NCI-H226 (cell line): ENCODE results near the gene IGSF8.
A peak's percentile ranks its signal among the peaks of the same experiment; 100 is the strongest.

ENCODE experiments used
- DNase-seq: peaks from one replicate; pipeline ENCODE4 v3.0.0-alpha.2; 2015

The IGSF8 gene

DNA sequence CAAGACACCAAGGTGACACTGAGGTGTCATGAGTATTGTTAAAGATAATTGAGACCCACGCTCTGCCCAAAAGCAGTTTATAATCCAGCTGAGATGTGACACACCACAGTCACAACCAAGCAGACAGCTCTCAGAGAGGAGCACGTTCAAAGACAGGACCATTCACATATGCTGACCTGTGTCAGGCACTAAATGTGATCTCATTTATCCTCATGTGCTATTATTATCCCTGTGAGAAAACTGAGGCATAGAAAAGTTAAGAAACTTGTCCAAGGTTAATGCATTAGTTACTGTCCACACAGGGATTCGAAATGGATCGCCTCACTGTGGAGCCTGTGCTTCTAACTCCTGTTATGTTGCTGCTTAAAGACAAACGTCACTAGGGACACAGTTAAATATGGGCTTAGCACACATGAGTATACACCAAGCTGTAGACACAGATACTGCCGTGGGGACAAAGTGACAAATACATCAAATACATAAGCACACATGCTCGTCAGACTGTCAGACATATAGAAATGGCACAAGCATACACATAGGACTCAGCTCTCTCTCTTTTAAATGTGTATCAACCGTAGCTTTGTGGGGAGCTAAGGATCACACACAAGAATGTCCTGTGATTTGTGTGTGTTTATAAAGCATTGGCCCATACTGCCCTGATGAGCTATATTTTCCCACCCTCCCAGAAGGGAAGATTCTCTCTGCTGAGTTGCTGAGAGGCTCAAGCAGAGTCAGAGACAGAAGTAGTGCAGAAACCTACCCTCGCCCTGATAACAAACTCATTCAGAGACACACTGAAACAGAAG, 3.5 kb upstream of the IGSF8 start:
- DNase-seq = no peak

DNA sequence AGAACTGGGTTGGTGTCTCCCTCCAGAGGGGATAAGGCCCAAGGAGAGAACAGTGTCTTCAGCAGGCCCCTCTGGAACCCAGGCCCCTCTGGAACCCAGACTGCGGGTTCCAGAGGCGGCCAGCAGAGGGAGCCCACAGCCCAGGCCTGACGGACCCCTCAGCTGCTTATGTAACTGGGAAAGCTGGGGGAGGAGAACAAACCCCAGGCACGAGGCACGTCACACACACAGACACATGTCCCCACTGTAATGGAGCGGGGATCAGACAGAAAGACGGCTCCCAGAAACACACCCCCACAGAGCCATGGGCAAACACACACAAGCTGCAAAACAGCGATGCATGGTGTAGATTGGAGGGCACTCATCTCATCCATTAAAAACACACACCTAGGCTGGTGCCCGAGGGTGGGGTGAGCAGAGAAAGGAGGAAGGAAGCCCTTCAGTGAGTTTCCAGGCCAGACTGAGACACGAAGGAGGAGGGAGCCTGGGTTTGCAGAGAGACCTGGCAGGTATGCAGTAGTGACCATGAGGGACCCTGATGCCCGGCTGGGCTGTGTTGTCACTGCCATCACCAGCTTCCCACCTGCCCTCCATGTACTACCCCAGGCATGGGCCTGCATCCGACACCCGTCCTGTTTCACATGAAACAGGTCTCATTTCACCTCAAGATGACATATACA, 2.8 kb upstream of the IGSF8 start:
- peak; percentile 42 for DNase-seq

DNA sequence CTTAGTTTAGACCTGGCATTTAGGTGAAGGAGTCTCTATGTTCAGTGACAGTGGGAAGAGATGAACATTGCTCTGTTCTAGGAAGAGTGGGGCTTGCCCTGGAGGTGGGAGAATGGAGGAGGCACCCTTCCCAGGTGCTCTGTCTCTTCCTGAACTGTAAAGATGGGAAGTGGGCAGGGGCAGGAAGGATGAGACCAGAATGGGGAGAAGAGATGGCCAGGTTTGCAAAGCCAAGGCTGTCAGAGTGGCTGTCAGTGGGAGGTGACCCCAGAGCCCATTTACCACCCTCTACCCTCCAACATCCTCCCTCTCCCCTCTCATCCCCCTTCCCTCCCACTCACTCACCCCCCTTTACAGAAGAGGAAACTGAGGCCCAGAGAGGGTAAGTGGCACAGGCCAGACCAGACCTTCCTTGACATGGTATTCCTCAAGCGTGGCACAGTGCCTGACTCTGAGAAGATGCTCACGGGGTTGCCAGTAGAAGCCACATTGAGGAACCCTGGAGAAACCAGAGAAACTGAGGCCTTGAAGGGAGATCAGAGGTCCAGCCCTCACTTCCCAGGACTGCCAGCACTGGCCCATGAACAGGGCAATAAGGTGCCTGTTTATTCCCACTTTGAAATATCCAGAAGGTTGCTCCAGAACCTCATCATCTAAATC, 1.4 kb upstream of the IGSF8 start:
- DNase-seq = no peak

DNA sequence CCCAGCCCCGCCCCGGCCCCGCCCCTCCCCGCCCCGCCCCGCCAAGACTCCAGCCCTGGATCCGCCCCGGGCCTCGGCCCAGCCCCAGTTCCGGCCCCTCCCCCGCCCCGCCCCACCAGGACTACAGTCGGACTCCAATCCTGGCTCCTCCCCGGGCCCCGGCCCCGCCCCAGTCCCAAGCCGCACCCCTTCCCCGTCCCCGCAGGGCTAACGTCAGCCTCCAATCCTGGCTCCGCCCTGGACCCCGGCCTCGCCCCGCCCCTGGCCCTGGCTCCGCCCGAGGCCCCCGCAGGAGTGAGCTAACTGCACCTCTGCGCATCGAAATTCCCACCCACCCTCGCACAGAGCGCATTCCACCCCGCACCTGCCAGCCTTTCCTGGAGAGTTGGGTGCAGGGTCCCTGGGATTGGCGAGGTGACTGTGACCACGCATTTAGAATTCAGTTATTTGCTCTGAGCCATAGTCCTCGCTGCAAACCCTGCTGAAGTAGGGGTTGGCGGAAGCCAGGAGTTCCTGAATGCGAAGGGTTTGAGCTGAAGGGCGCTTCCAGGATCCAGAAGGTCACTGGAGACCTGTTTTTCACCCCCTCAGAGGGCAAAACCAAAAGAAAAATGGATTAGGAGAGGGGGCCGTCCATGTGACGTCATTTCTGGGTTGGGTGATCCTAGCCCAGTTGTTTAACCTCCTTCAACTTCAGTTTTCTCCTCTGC, 588 bp upstream of the IGSF8 start:
- DNase-seq = peak; percentile 78

DNA sequence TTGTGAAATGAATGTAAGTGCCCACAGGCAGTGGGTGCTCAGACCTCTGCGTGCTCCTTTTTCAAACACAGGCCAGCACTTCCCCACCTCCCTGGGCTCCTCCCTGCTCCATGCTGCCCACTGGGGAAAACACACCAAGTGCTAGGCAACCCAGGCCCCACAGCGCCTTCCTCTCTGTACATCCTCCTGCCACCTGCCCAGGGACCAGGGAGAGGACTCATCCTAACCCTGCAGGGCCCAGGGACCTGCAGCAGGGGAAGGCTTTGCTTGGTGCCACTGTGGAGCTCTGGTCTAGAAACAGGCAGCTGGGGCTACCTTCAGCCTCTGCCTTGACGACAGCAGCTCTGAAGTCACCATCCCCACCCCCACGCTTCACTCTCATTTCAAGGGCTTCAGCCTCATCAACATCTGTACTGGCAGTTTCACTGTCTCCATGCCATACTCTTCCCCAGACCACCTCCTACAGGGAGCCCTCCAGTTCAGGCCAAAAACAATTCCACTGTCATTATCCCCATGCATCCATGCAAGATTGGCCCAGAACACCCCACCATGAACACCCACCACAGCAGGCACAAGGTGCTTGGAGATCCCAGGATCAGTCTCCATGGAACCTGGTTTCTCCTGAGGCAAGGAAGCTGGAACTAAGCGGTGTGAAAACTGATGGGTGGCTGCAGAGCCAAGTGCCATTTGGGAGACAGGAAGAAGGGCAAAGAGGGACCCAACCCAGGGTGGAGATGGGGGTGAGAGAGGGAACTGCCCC, 1.1 kb downstream of the IGSF8 start:
- no peak for DNase-seq

DNA sequence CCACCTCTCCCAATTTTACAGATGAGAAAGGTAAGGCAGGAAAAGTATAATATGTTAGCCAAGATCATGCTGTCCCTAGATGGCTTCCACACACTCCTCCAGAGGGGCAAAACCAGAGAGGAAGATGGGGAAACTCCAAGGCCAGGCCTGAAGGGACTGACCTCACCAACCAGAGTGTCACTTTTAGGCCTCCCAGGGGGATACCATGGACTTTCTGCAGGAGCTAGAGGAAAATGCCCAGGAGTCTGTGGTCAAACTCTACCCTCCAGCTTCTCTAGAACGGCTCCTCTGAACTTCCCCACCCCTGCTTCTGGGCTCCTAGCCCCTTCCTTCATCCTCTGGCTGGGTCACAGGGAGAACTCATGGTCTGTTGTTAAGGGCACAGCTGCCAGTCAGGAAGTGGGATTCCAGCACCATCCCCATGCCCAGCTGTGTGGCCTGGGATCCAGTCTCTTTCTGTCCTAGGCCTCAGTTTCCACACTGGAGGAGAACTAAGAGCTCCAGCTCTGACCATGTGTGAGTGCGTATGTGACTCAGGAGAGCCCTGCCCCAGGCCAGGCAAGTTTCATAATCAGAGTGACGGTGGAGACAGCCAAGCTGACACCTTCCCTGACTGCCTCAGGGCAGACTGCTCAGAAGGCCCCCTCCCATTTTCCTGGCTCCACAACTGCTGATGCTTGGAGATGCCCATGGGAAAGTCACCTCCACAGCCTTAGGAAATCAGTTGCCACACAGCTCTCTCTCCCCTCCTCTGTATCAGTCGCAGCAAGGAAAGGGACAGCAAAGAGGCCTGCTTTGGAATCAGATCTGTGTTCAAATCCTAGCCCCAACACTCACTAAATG, 1.9 kb downstream of the IGSF8 start:
- peak; percentile 21 for DNase-seq

DNA sequence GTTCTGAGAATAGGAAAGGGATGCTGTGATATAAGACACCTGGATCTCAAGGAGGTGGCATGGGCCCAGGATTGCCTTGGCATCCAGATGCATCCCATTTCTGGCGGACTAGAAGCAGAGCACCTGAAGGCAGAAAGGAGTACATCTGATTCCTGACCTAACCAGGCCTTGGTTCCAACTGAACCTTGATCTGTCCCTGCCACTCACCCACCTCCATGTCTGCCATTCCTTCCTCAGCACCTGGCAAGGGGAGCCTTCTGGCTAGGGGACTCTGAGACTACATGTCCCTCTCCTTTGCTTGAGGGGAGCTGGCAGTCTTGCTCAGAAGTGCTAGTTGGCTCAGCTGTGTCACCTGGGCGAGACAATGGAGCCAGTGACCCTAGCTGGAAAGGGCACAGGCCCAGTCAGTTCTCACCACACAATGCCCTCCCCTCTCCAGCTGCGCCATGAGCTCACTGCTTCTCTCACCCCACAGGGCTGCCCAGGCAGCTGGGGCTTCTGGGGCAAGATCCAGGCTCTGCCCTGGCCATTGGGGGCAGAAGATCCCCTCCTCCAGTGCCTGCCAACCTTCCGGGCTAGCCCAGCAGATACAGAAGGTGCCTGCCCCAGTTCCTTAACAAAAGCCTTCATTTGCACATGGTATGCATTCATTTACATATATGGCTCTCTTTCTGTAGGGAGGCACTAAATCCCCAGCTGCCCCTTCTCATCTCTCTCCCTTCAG, 2.9 kb downstream of the IGSF8 start:
- DNase-seq = no peak

DNA sequence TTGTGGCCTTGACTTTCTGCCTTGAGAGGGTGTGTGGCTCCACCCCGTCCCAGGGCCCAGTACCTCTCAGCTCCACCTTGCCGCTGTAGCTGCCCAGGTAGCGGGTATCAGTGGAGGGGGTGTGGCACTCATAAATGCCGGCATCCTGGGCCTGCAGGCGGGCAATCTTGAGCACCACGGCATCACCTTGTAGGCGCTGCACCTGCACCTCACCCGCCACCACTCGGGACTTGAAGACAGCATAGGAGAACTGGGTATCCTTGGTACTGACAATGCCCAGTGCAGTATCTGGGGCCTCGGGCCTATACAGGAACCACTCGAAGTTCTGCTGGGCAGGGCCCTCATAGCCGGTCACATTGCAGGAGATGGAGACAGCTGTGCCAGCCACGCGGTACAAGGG, 3.6 kb downstream of the IGSF8 start:
- no peak for DNase-seq

DNA sequence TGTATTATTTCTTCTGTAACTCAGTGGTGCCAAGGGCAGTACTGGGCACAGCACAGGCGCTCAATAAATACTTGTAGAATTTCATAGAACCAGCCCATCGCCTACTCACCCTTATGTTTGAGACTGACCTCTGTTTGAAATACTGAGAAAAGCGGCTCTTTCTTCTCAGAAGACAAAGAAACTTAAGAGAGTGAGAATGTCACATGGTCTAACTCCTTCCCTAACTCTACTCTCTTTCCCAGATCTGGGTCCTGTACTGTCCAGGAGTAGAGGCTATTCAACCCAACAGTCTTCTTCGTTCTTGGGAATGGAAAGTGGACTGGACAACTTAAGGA, 4.2 kb downstream of the IGSF8 start:
- no peak for DNase-seq

DNA sequence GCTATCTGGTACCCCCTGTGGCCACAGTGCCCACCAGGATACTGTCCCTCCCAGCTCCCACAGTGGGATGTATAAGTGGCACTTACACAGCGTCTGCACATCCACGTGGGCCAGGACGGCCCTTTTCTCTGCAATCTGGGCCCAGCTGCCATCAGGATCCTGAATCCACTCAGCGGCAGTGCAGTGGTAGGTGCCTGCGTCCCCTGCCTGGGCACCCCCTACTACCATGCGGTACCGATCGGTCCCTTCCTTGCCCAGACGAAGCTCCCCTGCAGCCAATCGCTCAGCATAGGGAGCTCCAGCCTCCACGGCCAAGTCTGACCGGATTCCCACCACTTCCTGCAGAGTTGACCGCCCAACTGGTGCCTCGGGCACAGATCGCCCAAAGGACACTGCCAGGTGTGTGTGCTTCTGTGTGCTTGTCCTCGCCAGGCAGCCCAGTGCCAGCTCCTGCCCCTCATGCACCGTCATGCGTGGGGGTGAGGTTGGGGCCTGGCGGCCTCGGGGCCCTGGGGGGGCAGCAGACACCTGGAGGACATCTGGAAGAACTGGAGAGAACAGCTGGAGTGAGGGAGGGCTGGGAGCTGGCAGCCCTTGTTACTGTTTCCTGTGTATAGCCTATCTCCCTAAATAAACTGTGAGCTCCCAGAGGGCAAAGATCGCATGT, 4.7 kb downstream of the IGSF8 start:
- no peak for DNase-seq

DNA sequence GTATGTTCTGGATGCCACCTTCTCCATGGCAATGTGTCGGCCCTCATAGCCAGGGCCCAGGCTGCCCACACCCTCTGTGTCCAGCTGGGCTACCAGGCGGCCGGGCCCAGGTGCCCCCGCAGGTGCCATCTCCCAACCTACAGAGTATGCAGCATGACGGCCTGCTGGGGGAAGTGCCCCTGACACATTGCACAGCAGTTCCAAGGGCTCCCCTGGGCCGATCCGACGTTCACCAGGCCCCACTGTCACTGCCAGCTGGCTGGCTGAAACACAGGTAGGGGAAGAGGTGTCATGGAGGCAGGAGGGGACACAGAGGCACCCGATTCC, 5.4 kb downstream of the IGSF8 start:
- DNase-seq = no peak

DNA sequence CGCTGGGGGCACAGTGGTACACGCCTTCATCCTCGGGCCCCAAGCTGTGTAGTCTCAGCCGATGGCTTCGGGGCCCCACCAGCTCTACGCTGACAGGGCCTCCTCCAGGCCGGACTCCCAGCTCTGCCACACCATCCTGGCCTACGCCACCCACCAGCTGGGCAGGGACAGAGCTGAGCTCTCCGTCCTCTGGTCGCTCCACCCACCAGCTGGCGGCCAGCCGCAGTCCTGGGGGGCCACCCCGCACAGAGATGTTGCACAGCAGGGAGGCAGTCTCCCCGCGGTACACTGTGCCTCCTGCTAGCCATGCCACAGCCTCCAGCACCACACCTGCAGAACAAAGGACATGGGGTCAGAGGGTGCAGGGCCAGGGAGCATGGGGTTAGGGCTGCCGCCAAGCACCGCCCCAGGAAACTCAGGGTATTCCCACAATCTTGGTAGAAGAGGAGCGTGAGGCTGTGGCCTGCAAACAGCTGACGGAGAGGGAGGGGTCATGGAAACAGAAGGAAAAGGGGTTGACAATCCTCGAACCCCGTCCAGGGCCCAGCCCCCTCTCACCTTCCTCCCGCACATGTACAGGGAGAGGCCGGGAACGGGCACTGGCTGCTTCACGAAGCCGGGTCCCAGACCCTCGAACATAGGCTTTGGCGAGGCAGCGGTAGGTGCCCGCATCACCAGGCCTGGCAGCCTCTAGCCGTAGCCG, 5.9 kb downstream of the IGSF8 start:
- no peak for DNase-seq

DNA sequence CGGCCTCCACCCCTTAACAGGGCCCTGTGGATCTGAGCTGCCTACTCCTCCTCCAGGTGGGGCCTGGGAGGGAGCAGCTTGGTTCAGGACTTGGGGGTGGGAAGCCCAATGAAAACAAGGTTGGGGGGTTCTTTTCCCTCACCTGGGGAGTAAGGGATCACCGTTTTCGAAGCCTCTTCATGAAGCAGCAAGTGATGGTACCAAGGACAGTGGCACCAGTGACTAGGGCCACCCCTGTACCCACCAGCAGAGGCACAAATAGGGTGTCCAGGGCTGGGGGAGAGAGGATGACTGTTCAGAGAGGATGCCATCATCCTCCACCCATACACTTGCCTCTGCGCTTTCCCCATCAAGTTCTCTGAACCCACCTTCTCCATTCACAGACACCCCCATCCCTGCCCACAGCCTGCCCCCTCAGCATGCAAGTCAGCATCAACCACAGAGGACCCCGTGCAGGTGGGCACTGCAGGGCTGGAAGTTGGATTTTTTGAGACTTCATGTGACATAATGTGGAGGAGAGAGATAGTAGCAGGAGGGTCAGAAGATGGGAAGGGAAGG, 6.7 kb downstream of the IGSF8 start:
- DNase-seq = no peak

DNA sequence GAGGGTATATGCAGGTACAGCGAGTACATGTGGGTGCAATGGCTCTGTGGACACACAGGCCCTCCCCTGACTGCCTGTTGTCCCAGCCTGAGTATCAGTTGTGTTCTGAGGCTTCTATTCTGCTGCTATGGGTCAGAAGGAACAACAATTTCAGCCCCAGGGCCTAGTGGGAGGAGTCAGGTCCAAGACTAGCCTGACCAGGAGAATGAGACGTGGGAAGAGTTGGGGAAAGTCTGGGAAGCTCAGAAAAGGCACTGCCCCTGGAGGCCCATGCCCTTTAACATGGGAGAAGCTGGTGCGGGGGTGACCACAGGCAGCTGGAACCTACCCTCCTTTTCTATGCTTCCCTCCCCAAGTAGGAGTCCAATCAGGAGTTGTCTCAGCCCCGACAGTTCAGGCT, 7.7 kb downstream of the IGSF8 start:
- DNase-seq = no peak

DNA sequence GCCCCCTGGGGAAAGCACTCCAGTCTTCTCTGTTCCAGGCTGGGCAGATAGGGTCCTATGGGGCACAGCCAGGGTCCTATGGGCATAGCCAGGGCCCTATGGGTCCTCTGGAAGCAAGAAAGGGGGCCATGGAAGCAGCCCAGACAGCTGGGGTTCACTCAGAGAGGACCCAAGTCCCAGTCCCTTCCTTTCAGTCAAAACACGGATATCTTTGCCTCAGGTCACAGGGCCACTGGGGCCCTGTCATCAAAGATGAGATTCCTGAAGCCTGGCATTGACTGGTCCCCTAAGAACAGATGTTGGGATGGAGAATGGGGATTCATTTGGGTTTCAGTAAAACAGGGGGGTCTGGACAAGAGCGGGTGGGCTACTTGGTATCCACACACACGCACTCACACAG, 8.5 kb downstream of the IGSF8 start:
- DNase-seq = no peak

DNA sequence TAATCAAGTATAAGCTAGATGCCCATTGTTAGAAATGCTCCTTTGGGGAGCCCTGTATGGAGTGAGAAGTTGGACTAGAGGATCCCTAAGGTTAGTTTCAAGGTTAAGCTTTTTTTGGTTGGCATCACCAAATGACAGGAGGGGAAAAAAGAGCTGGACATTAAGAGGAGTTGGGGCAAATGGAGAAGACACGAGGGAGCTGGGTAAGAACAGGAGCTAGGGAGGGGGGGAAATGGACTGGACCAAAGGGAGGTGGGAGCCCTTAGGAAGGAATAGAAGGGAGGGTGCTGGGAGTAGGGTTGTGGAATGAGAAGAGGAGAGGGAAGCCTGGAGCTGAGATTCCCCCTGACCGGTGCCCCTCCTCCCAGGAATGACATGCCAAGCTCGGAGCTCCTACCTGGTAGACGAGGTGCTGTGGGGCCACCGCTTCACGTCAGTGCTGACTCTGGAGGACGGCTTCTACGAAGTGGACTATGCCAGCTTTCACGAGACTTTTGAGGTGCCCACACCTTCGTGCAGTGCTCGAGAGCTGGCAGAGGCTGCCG, 11.2 kb downstream of the IGSF8 start:
- no peak for DNase-seq

DNA sequence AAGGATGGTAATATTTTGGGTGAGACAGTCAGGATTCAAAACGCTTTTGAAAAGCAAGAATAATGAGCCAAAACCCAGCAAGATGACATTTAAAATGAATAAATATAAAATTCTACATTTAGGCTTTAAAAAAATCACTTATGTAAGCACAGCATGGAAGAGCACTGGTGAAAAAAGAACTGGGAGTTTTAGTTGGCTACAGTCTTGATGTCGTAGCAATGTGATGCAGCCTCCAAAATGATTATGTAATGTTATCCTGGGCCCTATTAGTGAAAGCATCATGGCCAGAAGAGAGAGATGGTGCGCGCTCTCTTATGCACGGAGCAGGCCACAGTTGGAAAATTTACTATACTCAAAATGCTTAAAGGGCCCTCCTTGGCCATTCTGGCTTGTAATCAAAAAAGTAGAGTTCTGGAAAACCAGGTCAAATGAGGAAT, 11.9 kb downstream of the IGSF8 start:
- no peak for DNase-seq

DNA sequence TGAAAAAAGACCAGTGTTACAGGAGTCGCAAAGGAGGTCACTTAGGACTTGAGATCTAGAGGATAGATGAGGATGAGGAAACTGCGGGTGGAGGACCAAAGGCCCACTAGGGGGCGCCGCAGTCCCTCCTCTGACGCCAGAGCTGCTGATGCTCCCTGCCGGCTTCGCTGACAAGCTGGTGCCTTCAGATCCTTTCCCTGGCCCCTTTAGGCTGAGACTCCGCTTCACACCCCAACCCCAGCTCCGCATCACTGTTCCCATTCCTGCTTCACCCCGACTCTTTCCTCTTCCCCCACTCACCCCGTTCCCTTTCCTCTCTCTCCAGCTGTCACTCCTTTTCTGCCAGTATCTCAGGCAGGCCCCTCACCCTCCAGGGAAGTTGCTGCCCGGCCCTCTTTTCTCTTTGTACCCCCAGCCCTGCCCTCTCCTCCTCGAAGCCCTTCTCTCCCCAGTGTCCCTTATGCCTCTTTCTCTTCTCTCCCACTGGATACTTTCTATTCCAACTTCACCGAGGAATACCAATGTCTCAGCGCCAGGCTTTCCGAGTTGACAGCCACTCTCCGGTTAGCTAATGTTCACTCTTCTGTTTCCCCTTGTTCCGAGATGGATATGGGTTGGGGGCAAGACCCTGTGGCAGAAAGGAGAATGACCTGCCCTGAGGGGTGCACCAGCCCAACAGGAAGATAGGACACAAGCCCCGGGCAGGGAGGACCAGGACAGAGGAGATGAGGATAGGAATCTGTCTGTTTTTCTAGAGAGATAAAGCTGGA, 12.5 kb downstream of the IGSF8 start:
- DNase-seq = peak; percentile 35
